Right lobe of liver (tissue), 4 donors: ENCODE results near the gene ZFAND3.

Source experiments
- CTCF ChIP-seq, 4 donors: fragments of 200-600 bp in 3 of 4; fragments of 450-650 bp in 1 of 4; IDR thresholded peaks; one replicate each; pipeline versions ENCODE4 v1.5.1 to v1.8.0; 2016 to 2022; ENCODE audit warnings: antibody characterized with exemption in 4 of 4, mild to moderate bottlenecking in 2 of 4
- POLR2A ChIP-seq: fragments of 450-650 bp; IDR thresholded peaks from one replicate; pipeline ENCODE4 v1.6.1; 2017; ENCODE audit warnings: antibody characterized with exemption, mild to moderate bottlenecking
- donor health status: DM: no; HTN: no; CAD: no.
- donor health status: DM: no; HTN: no; CAD: no.
- donor health status: DM: no; HTN: yes; CAD: no.

- TF ChIP-seq CTCF (IDR thresholded peaks at IDR 0.05) (no peak), POLR2A (no peak)
Observed at GRCh38 chr6:37867756-37868446, 48.4 kb downstream of the ZFAND3 start.
